Hepatic stellate cell (primary cell): ENCODE data around the gene SRD5A3.
A peak's percentile ranks its signal among the peaks of the same experiment; 100 is the strongest.

Experiments
- DNase-seq: peaks from one replicate; pipeline ENCODE4 v3.0.0; 2011; ENCODE audit warnings: low spot score

Gene SRD5A3

DNA sequence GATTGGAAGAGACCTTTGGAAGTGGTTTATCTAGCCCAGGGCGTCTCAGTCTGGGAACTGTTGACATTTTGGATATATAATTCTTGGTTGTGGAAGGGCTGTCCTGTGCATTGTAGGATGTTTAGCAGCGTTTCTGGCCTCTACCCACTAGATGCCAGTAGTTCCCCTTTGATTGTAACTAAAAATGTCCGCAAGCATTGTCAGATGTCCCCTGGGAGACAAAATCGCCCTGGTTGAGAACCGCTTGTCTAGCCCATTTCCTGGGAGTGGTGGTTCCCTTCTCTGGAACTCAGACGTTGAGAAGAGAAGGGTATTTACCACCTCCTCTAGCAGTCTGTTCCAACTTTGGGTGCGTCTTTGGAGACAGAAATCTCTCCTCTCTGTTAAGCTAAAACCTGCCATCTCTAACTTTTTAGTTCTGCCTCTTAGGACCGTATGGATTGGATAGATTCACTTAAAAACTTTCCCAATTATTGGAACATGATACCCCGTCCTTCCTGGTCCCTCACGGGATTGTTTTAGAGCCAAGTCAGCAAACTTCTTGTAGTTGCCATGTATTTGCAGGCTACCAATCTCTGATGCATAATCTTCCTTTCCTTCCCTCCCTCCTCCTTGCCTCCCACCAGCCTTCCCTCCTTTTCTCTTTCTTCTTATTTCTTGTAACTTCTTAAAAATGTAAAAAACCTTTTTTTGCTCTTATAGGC, 63.6 kb downstream of the SRD5A3 start:
- DNase-seq: peak; percentile 48

DNA sequence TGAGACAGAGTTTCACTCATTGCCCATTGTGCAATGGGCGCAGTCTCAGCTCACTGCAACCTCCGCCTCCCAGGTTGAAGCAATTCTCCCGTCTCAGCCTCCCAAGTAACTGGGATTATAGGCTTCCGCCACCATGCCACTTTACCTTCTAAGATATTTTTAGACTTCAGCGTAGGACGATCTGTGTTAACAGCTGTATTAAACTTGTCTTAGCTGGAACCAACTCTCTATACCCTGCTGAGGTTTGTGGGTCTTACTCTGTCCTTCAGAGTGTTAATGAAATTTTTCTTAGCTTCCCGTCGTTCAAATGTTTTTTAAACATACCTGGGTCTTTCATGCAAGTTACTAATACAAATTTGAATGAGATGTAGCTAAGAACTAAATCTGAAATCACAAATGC, 64.4 kb downstream of the SRD5A3 start:
- no peak for DNase-seq

DNA sequence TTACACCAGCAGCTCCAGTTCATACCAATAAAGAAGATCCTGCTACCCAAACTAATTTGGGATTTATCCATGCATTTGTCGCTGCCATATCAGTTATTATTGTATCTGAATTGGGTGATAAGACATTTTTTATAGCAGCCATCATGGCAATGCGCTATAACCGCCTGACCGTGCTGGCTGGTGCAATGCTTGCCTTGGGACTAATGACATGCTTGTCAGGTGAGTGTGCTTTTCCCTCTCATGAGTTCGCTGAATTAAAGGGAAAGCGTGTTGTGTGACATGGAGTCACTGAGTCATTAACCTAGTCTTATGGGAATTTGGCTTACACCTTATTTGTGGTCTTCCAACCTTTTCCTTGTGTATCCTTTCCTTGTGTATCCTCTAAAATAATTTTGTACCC, 65.6 kb downstream of the SRD5A3 start:
- DNase-seq: no peak

DNA sequence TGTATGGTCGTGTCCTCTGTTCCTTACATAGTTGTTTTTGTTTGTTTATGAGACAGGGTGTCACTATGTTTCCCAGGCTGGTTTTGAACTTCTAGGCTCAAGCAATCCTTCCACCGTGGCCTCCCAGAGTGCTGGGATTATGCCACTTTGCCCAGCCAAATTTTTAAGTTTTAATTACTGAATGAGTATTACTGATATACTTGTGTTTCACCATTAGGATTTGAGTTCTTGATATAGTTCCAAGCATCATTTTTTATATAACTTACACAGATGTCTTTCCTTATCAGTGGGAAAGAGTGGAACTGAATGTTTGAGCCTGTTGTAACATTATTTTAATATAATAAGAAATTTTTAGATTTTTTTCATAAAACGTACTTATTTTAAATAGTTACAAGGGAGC, 70.1 kb downstream of the SRD5A3 start:
- no peak for DNase-seq
